Small intestine (tissue), 7 donors: ENCODE measurements around the gene JARID2. TPM values are rescaled to one million over a fixed set of nuclear protein-coding genes. Genes with fewer than 3 reads are reported as not detected.

Source experiments
- DNase-seq, 2 donors: peaks; one replicate each; pipeline versions ENCODE4 v3.0.0 to v3.0.0-alpha.2; 2013
- FAIRE-seq: peaks from 2 replicates; lab custom pipeline; 2012; peaks lifted over from hg19 to GRCh38; lab: Jason Lieb, UNC
- H3K27ac ChIP-seq, 3 donors: one replicate each; pipeline ENCODE4 v1.5.1; 2013; ENCODE audit warnings: low read length in 2 of 3, mild to moderate bottlenecking in 2 of 3, control low read depth in 1 of 3, inconsistent platforms in 1 of 3, low read depth in 1 of 3, moderate library complexity in 1 of 3
- H3K27me3 ChIP-seq, 3 donors: one replicate each; pipeline ENCODE4 v1.6.1; 2013; ENCODE audit warnings: low read length in 3 of 3, inconsistent platforms in 1 of 3; ENCODE audit not compliant: control insufficient read depth in 3 of 3, insufficient read depth in 3 of 3
- H3K36me3 ChIP-seq, 3 donors: one replicate each; pipeline ENCODE4 v1.6.1; 2013; ENCODE audit warnings: low read length in 3 of 3, inconsistent platforms in 1 of 3, low read depth in 1 of 3, mild to moderate bottlenecking in 1 of 3, moderate library complexity in 1 of 3; ENCODE audit not compliant: control insufficient read depth in 3 of 3, insufficient read depth in 2 of 3
- H3K4me1 ChIP-seq, 3 donors: one replicate each; pipeline ENCODE4 v1.6.1; 2013; ENCODE audit warnings: low read length in 2 of 3, inconsistent platforms in 1 of 3, low read depth in 1 of 3, mild to moderate bottlenecking in 1 of 3, moderate library complexity in 1 of 3; ENCODE audit not compliant: control insufficient read depth in 3 of 3, insufficient read depth in 2 of 3
- H3K4me3 ChIP-seq, 3 donors: one replicate each; pipeline ENCODE4 v1.5.1; 2013; ENCODE audit warnings: low read length in 3 of 3, control low read depth in 1 of 3, inconsistent platforms in 1 of 3, low read depth in 1 of 3, mild to moderate bottlenecking in 1 of 3, moderate library complexity in 1 of 3
- H3K9me3 ChIP-seq, 2 donors: one replicate each; pipeline ENCODE4 v1.6.1; 2013; ENCODE audit warnings: low read depth in 1 of 2, low read length in 1 of 2; ENCODE audit not compliant: control insufficient read depth in 2 of 2, insufficient read depth in 1 of 2
- WGBS, 3 donors: extraction: QIAGEN DNeasy Blood & Tissue Kit; methylation state at CpG; one replicate each; pipeline ENCODE4 v1.1.7; 2013; 5-methylcytosine and 5-hydroxymethylcytosine counted together
- polyA plus RNA-seq, 4 donors: library from polyadenylated mRNA; stranded (reverse) in 3 of 4; unstranded in 1 of 4; fragments of 200-250 nt in 3 of 4; fragments of 120-200 nt in 1 of 4; gene quantifications; one replicate each; pipeline versions ENCODE4 v1.2.1 to v1.2.3, GENCODE V29; 2013
- donor health status: healthy with polysubstance abuse.
- donor health status: control.
- donor health status: control.
- donor health status: Bipolar disorder and iron deficiency.
- donor health status: healthy.

The JARID2 gene
- polyA plus RNA-seq, 4 donors, result 4.9 to 10.5 (median 6.7) TPM

DNA sequence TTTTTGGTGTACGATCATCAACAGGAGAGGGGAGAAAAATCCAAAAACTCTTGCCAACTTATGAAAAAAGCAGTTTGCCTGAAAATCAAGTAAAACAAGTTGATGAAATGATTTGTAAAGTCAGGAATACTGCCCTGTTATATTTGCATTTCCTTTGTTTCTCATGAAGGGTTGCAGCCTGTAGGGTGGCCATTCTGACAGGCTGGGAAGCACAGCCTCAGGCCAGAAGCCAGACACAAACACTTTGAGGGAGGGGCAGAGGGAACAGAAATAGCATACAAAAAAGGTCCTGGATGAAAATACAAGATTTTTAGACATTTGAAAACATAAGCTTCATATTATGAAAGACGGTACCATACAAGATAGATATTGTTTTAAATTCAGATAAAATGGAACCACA is 307.2 kb downstream of the JARID2 start:
- Histone ChIP-seq H3K4me3 (no peak overlapping the region), H3K36me3 (peaks cover 0 to 6% (median 0%) of the 10 kb centered on the region in 3 donors), H3K9me3 (no peaks in the 10 kb centered on the region), H3K27me3 (no peaks in the 10 kb centered on the region), H3K27ac (no peak overlapping the region), H3K4me1 (peaks cover 0 to 4% (median 0%) of the 10 kb centered on the region in 3 donors)
- no peak for DNase-seq
- FAIRE-seq, result no peak
- 84 to 97% (median 94%) methylated on average over 2 of the region's 2 CpGs for WGBS, 3 donors

DNA sequence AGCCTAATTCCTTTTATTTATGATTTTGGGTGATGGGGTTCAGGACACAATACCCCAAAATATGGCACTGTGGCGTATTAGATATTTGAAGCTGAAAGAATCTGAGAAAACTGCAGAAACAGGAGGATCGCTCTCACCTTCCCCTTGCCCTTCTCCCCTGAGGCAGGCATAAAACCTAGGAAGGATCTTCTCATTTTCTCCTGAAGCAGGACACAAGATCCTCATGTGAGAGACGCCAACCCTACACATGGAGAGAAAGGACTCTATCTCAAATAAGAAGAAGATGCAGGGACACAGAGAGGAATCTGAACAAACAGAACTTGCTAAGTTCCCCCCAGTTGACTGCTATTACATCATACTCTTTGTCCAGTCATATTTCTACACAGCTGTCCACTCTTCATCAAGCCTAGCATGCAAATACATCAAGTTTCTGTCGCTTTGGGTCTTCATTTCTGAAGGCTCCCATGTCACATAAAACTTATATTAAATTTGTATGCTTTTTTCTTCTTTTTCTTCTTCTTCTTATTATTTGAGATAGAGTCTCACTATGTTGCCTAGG is 307.9 kb downstream of the JARID2 start:
- Histone ChIP-seq H3K9me3 (no peaks in the 10 kb centered on the region), H3K36me3 (peaks cover 0 to 6% (median 0%) of the 10 kb centered on the region in 3 donors), H3K27me3 (no peaks in the 10 kb centered on the region), H3K4me3 (no peak overlapping the region), H3K27ac (no peak overlapping the region), H3K4me1 (peaks cover 0 to 4% (median 0%) of the 10 kb centered on the region in 3 donors)
- no peak for FAIRE-seq
- 92 to 99% (median 97%) methylated on average over 4 of the region's 4 CpGs for WGBS, 3 donors
- DNase-seq, result no peak

- no peak overlapping the region for H3K27ac ChIP-seq
- H3K27me3 ChIP-seq, result no peaks in the 10 kb centered on the region
- FAIRE-seq, result no peak
- H3K9me3 ChIP-seq, result no peaks in the 10 kb centered on the region
- H3K4me3 ChIP-seq, result no peak overlapping the region
- DNase-seq, result no peak
- peaks cover 0 to 6% (median 0%) of the 10 kb centered on the region in 3 donors for H3K36me3 ChIP-seq
- 97 to 98% (median 98%) methylated on average over 6 of the region's 6 CpGs for WGBS, 3 donors
- peaks cover 0 to 4% (median 0%) of the 10 kb centered on the region in 3 donors for H3K4me1 ChIP-seq
Observed at GRCh38 chr6:15554728-15555100, 308.8 kb downstream of the JARID2 start.

DNA sequence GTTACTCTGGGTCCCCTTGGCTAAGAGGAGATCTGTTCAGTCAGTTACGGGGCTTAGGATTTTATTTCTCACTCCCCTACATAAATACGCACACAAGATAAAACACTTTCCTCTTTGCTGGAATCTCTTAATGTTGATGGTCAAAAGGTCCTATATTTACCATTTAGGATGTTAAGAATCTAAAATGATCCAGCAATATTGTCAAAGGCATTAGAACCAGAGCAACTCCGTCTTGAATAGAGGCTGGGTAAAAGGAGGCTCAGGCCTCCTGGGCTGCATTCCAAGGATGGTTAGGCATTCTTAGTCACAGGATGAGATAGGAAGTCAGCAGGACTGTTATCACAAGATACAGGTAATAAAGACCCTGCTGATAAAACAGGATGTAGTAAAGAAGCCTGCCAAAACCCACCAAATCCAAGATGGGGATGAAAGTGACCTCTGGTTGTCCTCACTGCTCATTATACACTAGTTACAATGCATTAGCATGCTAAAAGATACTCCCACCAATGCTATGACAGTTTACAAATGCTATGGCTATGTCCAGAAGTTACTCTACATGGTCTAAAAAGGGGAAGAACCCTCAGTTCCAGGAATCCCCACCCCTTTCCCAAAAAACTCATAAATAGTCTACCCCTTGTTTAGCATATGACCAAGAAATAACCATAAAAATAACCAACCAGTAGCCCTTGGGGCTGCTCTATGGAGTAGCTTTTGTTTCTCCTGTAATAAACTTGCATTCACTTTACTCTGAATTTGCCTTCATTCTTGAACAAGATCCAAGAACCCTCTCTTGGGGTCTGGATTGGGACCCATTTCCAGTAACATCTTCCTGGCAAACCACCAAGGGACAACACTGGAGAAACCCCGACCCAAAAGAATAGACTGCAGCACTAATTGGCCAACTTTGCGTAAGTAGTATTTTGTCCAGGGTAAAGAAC is 309.5 kb downstream of the JARID2 start:
- DNase-seq (no peak), FAIRE-seq (no peak)
- Histone ChIP-seq H3K27me3 (no peaks in the 10 kb centered on the region), H3K4me1 (peaks cover 0 to 3% (median 0%) of the 10 kb centered on the region in 3 donors), H3K4me3 (no peak overlapping the region), H3K36me3 (peaks cover 0 to 6% (median 0%) of the 10 kb centered on the region in 3 donors), H3K9me3 (no peaks in the 10 kb centered on the region), H3K27ac (no peak overlapping the region)
- WGBS, 3 donors, result 88 to 93% (median 92%) methylated on average over 5 of the region's 5 CpGs

DNA sequence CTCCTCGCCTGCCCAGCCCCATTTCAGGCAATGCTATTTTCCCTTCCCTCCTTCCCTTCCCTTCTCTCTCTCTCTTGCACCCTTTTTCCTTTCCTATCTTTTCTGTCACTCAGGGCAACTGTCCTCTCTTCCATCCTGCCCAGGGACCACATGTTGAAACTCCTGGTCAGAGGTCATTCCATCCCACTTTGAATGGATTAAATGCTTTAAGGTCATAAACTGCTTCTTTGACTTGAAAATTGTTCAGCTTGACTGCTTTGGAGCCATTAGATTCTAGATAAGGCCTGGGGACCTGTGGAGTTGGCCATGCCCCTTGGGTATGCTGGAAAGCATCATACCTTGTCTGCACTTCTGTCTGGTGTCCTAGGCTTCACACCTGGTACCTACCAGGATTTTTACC is 310.8 kb downstream of the JARID2 start:
- Histone ChIP-seq H3K4me3 (no peak overlapping the region), H3K27me3 (no peaks in the 10 kb centered on the region), H3K9me3 (no peaks in the 10 kb centered on the region), H3K4me1 (no peaks in the 10 kb centered on the region), H3K27ac (no peak overlapping the region), H3K36me3 (peaks cover 0 to 2% (median 0%) of the 10 kb centered on the region in 3 donors)
- 93 to 100% (median 100%) methylated on average over 1 of the region's 1 CpG for WGBS, 3 donors
- FAIRE-seq (no peak), DNase-seq (no peak)

- H3K4me3 ChIP-seq, result no peak overlapping the region
- H3K4me1 ChIP-seq, result no peaks in the 10 kb centered on the region
- no peaks in the 10 kb centered on the region for H3K36me3 ChIP-seq
- H3K27ac ChIP-seq, result no peak overlapping the region
- FAIRE-seq, result no peak
- H3K27me3 ChIP-seq, result no peaks in the 10 kb centered on the region
- no peak for DNase-seq
- no peaks in the 10 kb centered on the region for H3K9me3 ChIP-seq
Observed at GRCh38 chr6:15557174-15557573, 311.3 kb downstream of the JARID2 start.

GRCh38 chr6:15560713-15561112 is 314.8 kb downstream of the JARID2 start:
- no peak for DNase-seq
- no peak overlapping the region for H3K27ac ChIP-seq
- no peaks in the 10 kb centered on the region for H3K9me3 ChIP-seq
- 95 to 100% (median 97%) methylated on average over 1 of the region's 1 CpG for WGBS, 3 donors
- H3K4me3 ChIP-seq, result no peak overlapping the region
- no peaks in the 10 kb centered on the region for H3K4me1 ChIP-seq
- FAIRE-seq, result no peak
- H3K27me3 ChIP-seq, result no peaks in the 10 kb centered on the region
- H3K36me3 ChIP-seq, result peaks cover 0 to 4% (median 0%) of the 10 kb centered on the region in 3 donors

GRCh38 chr6:15561447-15562199 is 315.8 kb downstream of the JARID2 start:
- Histone ChIP-seq H3K9me3 (no peaks in the 10 kb centered on the region), H3K27me3 (no peaks in the 10 kb centered on the region), H3K4me1 (no peaks in the 10 kb centered on the region), H3K4me3 (no peak overlapping the region), H3K36me3 (peaks cover 0 to 4% (median 0%) of the 10 kb centered on the region in 3 donors), H3K27ac (no peak overlapping the region)
- 91 to 97% (median 95%) methylated on average over 3 of the region's 3 CpGs for WGBS, 3 donors
- DNase-seq, result peak in 1 of 2 donors; percentile 8
- no peak for FAIRE-seq
